ENCODE data around the gene SPTBN1.

Gene SPTBN1

GRCh38 chr2:54632733-54633692, 176.9 kb downstream of the SPTBN1 start:
- Histone ChIP-seq H3K27me3 (ENCODE audit: control insufficient read depth in 1 of 2, insufficient read depth in 2 of 2, low read length in 2 of 2) (no peaks in the 10 kb centered on the region), H3K4me1 (ENCODE audit: control insufficient read depth in 1 of 2, insufficient read depth in 2 of 2, low read length in 2 of 2) (peaks cover 25 to 28% of the 10 kb centered on the region in 2 donors), H3K27ac (ENCODE audit: low read depth, low read length) (no peak overlapping the region)

GRCh38 chr2:54634021-54634420, 177.9 kb downstream of the SPTBN1 start:
- Histone ChIP-seq H3K36me3 (ENCODE audit: control insufficient read depth in 1 of 2, insufficient read depth in 2 of 2, low read length in 2 of 2) (peaks cover 49 to 93% of the 10 kb centered on the region in 2 donors), H3K4me1 (ENCODE audit: control insufficient read depth in 1 of 2, insufficient read depth in 2 of 2, low read length in 2 of 2) (peaks cover 25 to 28% of the 10 kb centered on the region in 2 donors), H3K9me3 (ENCODE audit: control insufficient read depth in 1 of 2, low read length in 2 of 2) (no peaks in the 10 kb centered on the region), H3K9ac (ENCODE audit: low read depth in 1 of 2, low read length in 2 of 2) (no peak overlapping the region), H3K4me3 (ENCODE audit: low read depth in 1 of 2, low read length in 2 of 2) (no peak overlapping the region), H3K27ac (ENCODE audit: low read depth, low read length) (no peak overlapping the region), H3K27me3 (ENCODE audit: control insufficient read depth in 1 of 2, insufficient read depth in 2 of 2, low read length in 2 of 2) (no peaks in the 10 kb centered on the region)

More at GRCh38 chr2:54632733-54633692, 176.9 kb downstream of the SPTBN1 start:
- Histone ChIP-seq H3K4me3 (ENCODE audit: low read depth in 1 of 2, low read length in 2 of 2) (no peak overlapping the region), H3K36me3 (ENCODE audit: control insufficient read depth in 1 of 2, insufficient read depth in 2 of 2, low read length in 2 of 2) (peaks cover 49 to 93% of the 10 kb centered on the region in 2 donors), H3K9me3 (ENCODE audit: control insufficient read depth in 1 of 2, low read length in 2 of 2) (no peaks in the 10 kb centered on the region), H3K9ac (ENCODE audit: low read depth in 1 of 2, low read length in 2 of 2) (no peak overlapping the region)

GRCh38 chr2:54634564-54635511, 178.7 kb downstream of the SPTBN1 start:
- Histone ChIP-seq H3K27me3 (ENCODE audit: control insufficient read depth in 1 of 2, insufficient read depth in 2 of 2, low read length in 2 of 2) (no peaks in the 10 kb centered on the region), H3K9ac (ENCODE audit: low read depth in 1 of 2, low read length in 2 of 2) (peak overlapping the region in 1 of 2 donors; percentile 8), H3K27ac (ENCODE audit: low read depth, low read length) (peak overlapping the region; percentile 70), H3K36me3 (ENCODE audit: control insufficient read depth in 1 of 2, insufficient read depth in 2 of 2, low read length in 2 of 2) (peaks cover 49 to 92% of the 10 kb centered on the region in 2 donors), H3K4me1 (ENCODE audit: control insufficient read depth in 1 of 2, insufficient read depth in 2 of 2, low read length in 2 of 2) (peaks cover 21 to 22% of the 10 kb centered on the region in 2 donors), H3K4me3 (ENCODE audit: low read depth in 1 of 2, low read length in 2 of 2) (peak overlapping the region in 1 of 2 donors; percentile 33), H3K9me3 (ENCODE audit: control insufficient read depth in 1 of 2, low read length in 2 of 2) (no peaks in the 10 kb centered on the region)

GRCh38 chr2:54635554-54636152, 179.5 kb downstream of the SPTBN1 start:
- peaks cover 14 to 15% of the 10 kb centered on the region in 2 donors for H3K4me1 ChIP-seq (ENCODE audit: control insufficient read depth in 1 of 2, insufficient read depth in 2 of 2, low read length in 2 of 2)
- peak overlapping the region; percentile 70 for H3K27ac ChIP-seq (ENCODE audit: low read depth, low read length)
- H3K27me3 ChIP-seq (ENCODE audit: control insufficient read depth in 1 of 2, insufficient read depth in 2 of 2, low read length in 2 of 2): no peaks in the 10 kb centered on the region
- no peak overlapping the region for H3K4me3 ChIP-seq (ENCODE audit: low read depth in 1 of 2, low read length in 2 of 2)
- H3K36me3 ChIP-seq (ENCODE audit: control insufficient read depth in 1 of 2, insufficient read depth in 2 of 2, low read length in 2 of 2): peaks cover 47 to 92% of the 10 kb centered on the region in 2 donors
- no peaks in the 10 kb centered on the region for H3K9me3 ChIP-seq (ENCODE audit: control insufficient read depth in 1 of 2, low read length in 2 of 2)
- no peak overlapping the region for H3K9ac ChIP-seq (ENCODE audit: low read depth in 1 of 2, low read length in 2 of 2)

GRCh38 chr2:54636415-54637139, 180.4 kb downstream of the SPTBN1 start:
- Histone ChIP-seq H3K27ac (ENCODE audit: low read depth, low read length) (no peak overlapping the region), H3K4me1 (ENCODE audit: control insufficient read depth in 1 of 2, insufficient read depth in 2 of 2, low read length in 2 of 2) (peaks cover 10 to 15% of the 10 kb centered on the region in 2 donors)

GRCh38 chr2:54638103-54638502, 182.0 kb downstream of the SPTBN1 start:
- no peak overlapping the region for H3K9ac ChIP-seq (ENCODE audit: low read depth in 1 of 2, low read length in 2 of 2)
- no peak overlapping the region for H3K27ac ChIP-seq (ENCODE audit: low read depth, low read length)
- peaks cover 10 to 15% of the 10 kb centered on the region in 2 donors for H3K4me1 ChIP-seq (ENCODE audit: control insufficient read depth in 1 of 2, insufficient read depth in 2 of 2, low read length in 2 of 2)
- H3K4me3 ChIP-seq (ENCODE audit: low read depth in 1 of 2, low read length in 2 of 2): no peak overlapping the region
- no peaks in the 10 kb centered on the region for H3K9me3 ChIP-seq (ENCODE audit: control insufficient read depth in 1 of 2, low read length in 2 of 2)
- H3K27me3 ChIP-seq (ENCODE audit: control insufficient read depth in 1 of 2, insufficient read depth in 2 of 2, low read length in 2 of 2): no peaks in the 10 kb centered on the region
- peaks cover 37 to 87% of the 10 kb centered on the region in 2 donors for H3K36me3 ChIP-seq (ENCODE audit: control insufficient read depth in 1 of 2, insufficient read depth in 2 of 2, low read length in 2 of 2)

More at GRCh38 chr2:54636415-54637139, 180.4 kb downstream of the SPTBN1 start:
- no peak overlapping the region for H3K4me3 ChIP-seq (ENCODE audit: low read depth in 1 of 2, low read length in 2 of 2)
- no peaks in the 10 kb centered on the region for H3K9me3 ChIP-seq (ENCODE audit: control insufficient read depth in 1 of 2, low read length in 2 of 2)
- peaks cover 38 to 89% of the 10 kb centered on the region in 2 donors for H3K36me3 ChIP-seq (ENCODE audit: control insufficient read depth in 1 of 2, insufficient read depth in 2 of 2, low read length in 2 of 2)
- H3K27me3 ChIP-seq (ENCODE audit: control insufficient read depth in 1 of 2, insufficient read depth in 2 of 2, low read length in 2 of 2): no peaks in the 10 kb centered on the region
- no peak overlapping the region for H3K9ac ChIP-seq (ENCODE audit: low read depth in 1 of 2, low read length in 2 of 2)

GRCh38 chr2:54638774-54639187, 182.7 kb downstream of the SPTBN1 start:
- peaks cover 10 to 15% of the 10 kb centered on the region in 2 donors for H3K4me1 ChIP-seq (ENCODE audit: control insufficient read depth in 1 of 2, insufficient read depth in 2 of 2, low read length in 2 of 2)
- H3K9ac ChIP-seq (ENCODE audit: low read depth in 1 of 2, low read length in 2 of 2): no peak overlapping the region
- H3K27me3 ChIP-seq (ENCODE audit: control insufficient read depth in 1 of 2, insufficient read depth in 2 of 2, low read length in 2 of 2): no peaks in the 10 kb centered on the region
- peaks cover 38 to 87% of the 10 kb centered on the region in 2 donors for H3K36me3 ChIP-seq (ENCODE audit: control insufficient read depth in 1 of 2, insufficient read depth in 2 of 2, low read length in 2 of 2)
- H3K9me3 ChIP-seq (ENCODE audit: control insufficient read depth in 1 of 2, low read length in 2 of 2): no peaks in the 10 kb centered on the region
- H3K27ac ChIP-seq (ENCODE audit: low read depth, low read length): no peak overlapping the region
- H3K4me3 ChIP-seq (ENCODE audit: low read depth in 1 of 2, low read length in 2 of 2): no peak overlapping the region

DNA sequence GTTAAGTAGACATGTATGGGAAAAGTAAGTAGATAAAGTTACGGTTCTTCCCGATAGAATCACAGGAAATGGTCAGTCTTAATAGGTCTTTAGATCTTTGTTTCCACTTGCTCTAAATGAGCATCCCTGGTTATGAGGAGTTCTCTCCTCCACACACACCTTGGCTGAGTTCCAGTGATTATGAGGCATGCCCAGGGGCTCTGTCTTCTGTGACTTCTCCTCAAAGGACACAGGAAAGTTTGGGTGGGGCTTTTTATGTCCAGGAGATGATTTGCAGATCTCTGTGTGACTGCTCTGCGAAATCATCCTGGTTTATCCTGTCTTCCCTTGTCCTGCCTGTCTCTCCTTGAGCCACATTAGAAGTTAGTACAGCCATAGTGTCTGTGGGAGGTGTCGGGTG, 183.5 kb downstream of the SPTBN1 start:
- Histone ChIP-seq H3K9ac (ENCODE audit: low read depth in 1 of 2, low read length in 2 of 2) (no peak overlapping the region), H3K36me3 (ENCODE audit: control insufficient read depth in 1 of 2, insufficient read depth in 2 of 2, low read length in 2 of 2) (peaks cover 45 to 89% of the 10 kb centered on the region in 2 donors), H3K27me3 (ENCODE audit: control insufficient read depth in 1 of 2, insufficient read depth in 2 of 2, low read length in 2 of 2) (no peaks in the 10 kb centered on the region), H3K9me3 (ENCODE audit: control insufficient read depth in 1 of 2, low read length in 2 of 2) (no peaks in the 10 kb centered on the region), H3K4me3 (ENCODE audit: low read depth in 1 of 2, low read length in 2 of 2) (no peak overlapping the region), H3K27ac (ENCODE audit: low read depth, low read length) (no peak overlapping the region), H3K4me1 (ENCODE audit: control insufficient read depth in 1 of 2, insufficient read depth in 2 of 2, low read length in 2 of 2) (peaks cover 8 to 9% of the 10 kb centered on the region in 2 donors)

GRCh38 chr2:54640834-54641540, 184.9 kb downstream of the SPTBN1 start:
- no peaks in the 10 kb centered on the region for H3K4me1 ChIP-seq (ENCODE audit: control insufficient read depth in 1 of 2, insufficient read depth in 2 of 2, low read length in 2 of 2)
- no peak overlapping the region for H3K4me3 ChIP-seq (ENCODE audit: low read depth in 1 of 2, low read length in 2 of 2)
- H3K27ac ChIP-seq (ENCODE audit: low read depth, low read length): no peak overlapping the region
- no peaks in the 10 kb centered on the region for H3K9me3 ChIP-seq (ENCODE audit: control insufficient read depth in 1 of 2, low read length in 2 of 2)
- no peaks in the 10 kb centered on the region for H3K27me3 ChIP-seq (ENCODE audit: control insufficient read depth in 1 of 2, insufficient read depth in 2 of 2, low read length in 2 of 2)
- H3K9ac ChIP-seq (ENCODE audit: low read depth in 1 of 2, low read length in 2 of 2): no peak overlapping the region
- H3K36me3 ChIP-seq (ENCODE audit: control insufficient read depth in 1 of 2, insufficient read depth in 2 of 2, low read length in 2 of 2): peaks cover 57 to 92% of the 10 kb centered on the region in 2 donors

All from duodenal mucosa (tissue), 2 donors.